Measurements from ENCODE around the gene SUGCT. TPM values are rescaled to one million over a fixed set of nuclear protein-coding genes. Genes with fewer than 3 reads are reported as not detected.
A peak's percentile ranks its signal among the peaks of the same experiment; 100 is the strongest.

The SUGCT gene
- total and polyA plus RNA-seq, 9 of the 15 experiments (the other 6 are each of a cell fraction or from before 2014, with no cell fraction given) = 0.58 to 2.5 (median 1.4) TPM

DNA sequence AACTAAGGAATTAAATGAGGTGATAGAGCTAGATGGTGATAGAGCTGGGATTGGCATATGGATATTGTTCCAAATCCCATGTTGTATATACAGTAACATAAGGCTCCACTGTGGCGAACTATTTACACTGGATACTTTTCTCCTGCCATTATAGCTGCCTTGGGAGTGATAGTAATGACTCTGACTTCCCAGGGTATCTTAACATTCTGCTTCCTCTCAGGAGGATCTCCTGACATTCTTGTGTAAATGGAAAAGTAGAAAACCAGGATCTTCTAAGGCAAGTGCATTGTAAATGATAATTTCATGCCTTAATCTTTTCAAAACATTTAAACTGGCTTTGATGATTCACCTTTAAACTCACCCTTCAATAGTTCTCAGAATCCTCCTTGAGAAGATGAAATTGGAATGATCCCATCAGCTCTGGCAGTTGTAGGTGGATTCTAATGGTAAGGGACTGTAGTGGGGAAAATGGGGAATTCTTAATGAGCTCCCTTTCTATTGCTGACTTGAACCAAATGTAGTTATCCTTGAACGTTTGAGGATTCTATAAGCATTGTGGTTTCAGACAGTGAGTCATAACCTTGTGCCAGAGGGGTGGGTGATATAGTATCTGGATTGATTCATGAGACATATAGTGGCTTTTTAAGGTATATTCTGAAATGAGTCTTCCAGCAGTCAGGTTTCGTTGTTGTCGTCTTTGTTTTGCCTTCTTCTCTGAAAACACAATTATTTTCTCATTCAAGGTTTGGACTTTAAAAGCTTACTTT is 450.0 kb downstream of the SUGCT start:
- Histone ChIP-seq H3K79me2 (ENCODE audit: control insufficient read depth, insufficient read depth, low read length) (no peaks in the 10 kb centered on the region), H3K4me3 (no peak overlapping the region), H3K27ac (ENCODE audit: extremely low read depth, low read depth, low read length) (no peak overlapping the region), H3K9me3 (replicated peaks; ENCODE audit: control insufficient read depth, insufficient read depth, low read depth, low read length) (no peaks in the 10 kb centered on the region), H3K9me1 (ENCODE audit: control insufficient read depth, insufficient read depth, low read length) (no peaks in the 10 kb centered on the region), H3K36me3 (ENCODE audit: control insufficient read depth, insufficient read depth, low read length) (no peaks in the 10 kb centered on the region), H2AFZ (ENCODE audit: low read depth, low read length) (no peak overlapping the region), H3K27me3 (ENCODE audit: control insufficient read depth in 2 of 2, insufficient read depth in 2 of 2, low read length in 2 of 2) (no peaks in the 10 kb centered on the region), H3K4me2 (ENCODE audit: insufficient read depth, low read length) (no peak overlapping the region), H4K20me1 (replicated peaks; ENCODE audit: control insufficient read depth, insufficient read depth, low read length) (no peaks in the 10 kb centered on the region), H3K4me1 (replicated peaks in 1 of 2; ENCODE audit: control insufficient read depth in 2 of 2, insufficient read depth in 2 of 2, low read length in 2 of 2) (no peaks in the 10 kb centered on the region), H3K9ac (ENCODE audit: insufficient read depth in 1 of 2, low read depth in 2 of 2, low read length in 2 of 2) (no peak overlapping the region)
- BruUV-seq (replicated peaks) = no TSS peak
- CTCF ChIA-PET (ENCODE audit: low intra/inter-chr PET ratio) = no interaction called here
- in situ Hi-C loops (cut with MboI) (no loop called here), intact Hi-C loops (cut with micrococcal nuclease) (no loop called here)
- no peak for TF ChIP-seq PTTG1 (tag; IDR thresholded peaks at IDR 0.05; ENCODE audit: low read depth)
- TF ChIP-seq MEIS2 (IDR thresholded peaks at IDR 0.05; ENCODE audit: partially characterized antibody) = peak; percentile 7
- TF ChIP-seq FOSL1 (tag; conservative IDR thresholded peaks at IDR 0.05) = peak; percentile 89
- TF ChIP-seq JUND (IDR thresholded peaks at IDR 0.05; ENCODE audit: borderline replicate concordance, low read depth, low read length) = 0 out of 2 replicates have a peak, but pooled peaks have one; percentile 21
- no peak; the same call in 2 of the 3 replicates for TF ChIP-seq JUND (tag; IDR thresholded peaks at IDR 0.05; ENCODE audit: borderline replicate concordance, low read depth, low read length)
- TF ChIP-seq ATF3 (IDR thresholded peaks at IDR 0.05) = peak; percentile 15; the same call in 1 of the 2 replicates
- no peak for TF ChIP-seq ATF3 (CRISPR knock-in tag; conservative IDR thresholded peaks at IDR 0.05)
- peak; percentile 82 for TF ChIP-seq ADNP (tag; IDR thresholded peaks at IDR 0.05)
- no peak for TF ChIP-seq KAT8 (IDR thresholded peaks at IDR 0.05; ENCODE audit: low read depth)
- DNase-seq (ENCODE audit: extremely low read depth in 1 of 4, low spot score in 3 of 4) (no peak), FAIRE-seq (no peak), ATAC-seq (no peak)
- 3% methylated on average over 4 of the region's 4 CpGs for WGBS (ENCODE audit: insufficient coverage, low coverage, missing lambda C conversion rate)
- POLR2A ChIA-PET = interaction anchor here (0.6 kb wide), 1 partner anchor 916 kb away, joined by 3 read pairs; no protein-coding TSS in a partner anchor

Measured in K562 (cell line).